HEK293 (cell line): ENCODE measurements around the gene SRSF1.

Experiments used
- CTCF ChIA-PET: fragments of 350-600 bp; formaldehyde crosslinking; extraction: SDS; loops from one replicate; lab custom pipeline; 2021; ENCODE audit warnings: antibody characterized with exemption; lab: Yijun Ruan, JAX
- POLR2A ChIA-PET: fragments of 300-600 bp; formaldehyde crosslinking; extraction: SDS; loops from one replicate; lab custom pipeline; 2020; ENCODE audit warnings: antibody characterized with exemption, inconsistent platforms; lab: Yijun Ruan, JAX
- H3K27ac ChIP-seq: fragments of 200-500 bp; sonication (Bioruptor generic); 2 replicates; pipeline ENCODE4 v1.5.1; 2014; ENCODE audit warnings: low read depth, low read length, control low read depth, inconsistent platforms; ENCODE audit errors: extremely low read depth
- H3K36me3 ChIP-seq, 2 experiments: fragments of 200-500 bp in 1 of 2; sonication (Bioruptor generic) in 1 of 2; 1 replicate in 1 of 2; 2 replicates in 1 of 2; pipeline ENCODE4 v1.5.1; 2014 to 2017; ENCODE audit warnings: inconsistent platforms in 2 of 2, low read length in 2 of 2; ENCODE audit not compliant: control insufficient read depth in 2 of 2, insufficient read depth in 1 of 2
- H3K4me1 ChIP-seq: fragments of 200-500 bp; sonication (Bioruptor generic); 2 replicates; pipeline ENCODE4 v1.5.1; 2014; ENCODE audit warnings: mild to moderate bottlenecking, low read length, inconsistent platforms; ENCODE audit not compliant: control insufficient read depth, insufficient read depth
- H3K4me3 ChIP-seq: 2 replicates; pipeline ENCODE4 v1.5.1; 2011; ENCODE audit warnings: low read depth, mild to moderate bottlenecking, control low read depth, low read length, moderate library complexity
- H3K9me3 ChIP-seq: fragments of 200-500 bp; sonication (Bioruptor generic); 2 replicates; pipeline ENCODE4 v1.5.1; 2014; ENCODE audit warnings: low read depth, low read length, inconsistent platforms; ENCODE audit not compliant: control insufficient read depth, insufficient read depth
- CTCF ChIP-seq: fragments of 450-650 bp; formaldehyde crosslinking; IDR thresholded peaks from 2 replicates; pipeline ENCODE4 v1.5.1; 2016; ENCODE audit warnings: missing biosample characterization, missing genetic modification characterization
- EGR2 ChIP-seq: fragments of 450-650 bp; formaldehyde crosslinking; IDR thresholded peaks from 2 replicates; pipeline ENCODE4 v1.5.1; 2016; ENCODE audit warnings: low read depth, missing biosample characterization, missing genetic modification characterization
- GLIS1 ChIP-seq: fragments of 450-650 bp; formaldehyde crosslinking; IDR thresholded peaks from 2 replicates; pipeline ENCODE4 v1.5.1; 2016; ENCODE audit warnings: missing biosample characterization, missing genetic modification characterization
- HOXA7 ChIP-seq: sonication (generic); formaldehyde crosslinking; IDR thresholded peaks from 2 replicates; pipeline ENCODE4 v1.8.1; 2022; ENCODE audit warnings: missing genetic modification reagents, borderline replicate concordance
- KLF8 ChIP-seq: fragments of 450-650 bp; formaldehyde crosslinking; IDR thresholded peaks from 2 replicates; pipeline ENCODE4 v1.5.1; 2016; ENCODE audit warnings: missing biosample characterization, missing genetic modification characterization
- MEIS1 ChIP-seq: sonication (generic); formaldehyde crosslinking; IDR thresholded peaks from 2 replicates; pipeline ENCODE4 v1.8.1; 2022; ENCODE audit warnings: missing genetic modification reagents, mild to moderate bottlenecking, borderline replicate concordance
- OSR2 ChIP-seq: fragments of 450-650 bp; formaldehyde crosslinking; IDR thresholded peaks from 2 replicates; pipeline ENCODE4 v1.5.1; 2016; ENCODE audit warnings: missing biosample characterization, missing genetic modification characterization
- PRDM1 ChIP-seq: fragments of 450-650 bp; formaldehyde crosslinking; IDR thresholded peaks from 2 replicates; pipeline ENCODE4; 2016; ENCODE audit warnings: missing biosample characterization, missing genetic modification characterization
- SP3 ChIP-seq: fragments of 450-650 bp; formaldehyde crosslinking; IDR thresholded peaks from 2 replicates; pipeline ENCODE4 v1.5.1; 2016; ENCODE audit warnings: missing biosample characterization, missing genetic modification characterization
- SP7 ChIP-seq: fragments of 450-650 bp; formaldehyde crosslinking; IDR thresholded peaks from 2 replicates; pipeline ENCODE4 v1.5.1; 2016; ENCODE audit warnings: missing biosample characterization, missing genetic modification characterization
- ZFHX2 ChIP-seq: fragments of 450-650 bp; formaldehyde crosslinking; conservative IDR thresholded peaks from 2 replicates; pipeline ENCODE4 v1.5.1; 2016; ENCODE audit warnings: missing biosample characterization, missing genetic modification characterization
- ZFP3 ChIP-seq: fragments of 450-650 bp; formaldehyde crosslinking; IDR thresholded peaks from 2 replicates; pipeline ENCODE4 v1.5.1; 2016; ENCODE audit warnings: low read depth, missing biosample characterization, missing genetic modification characterization
- ZNF112 ChIP-seq: fragments of 450-650 bp; formaldehyde crosslinking; IDR thresholded peaks from 2 replicates; pipeline ENCODE4 v1.5.0; 2017; ENCODE audit warnings: missing biosample characterization, missing genetic modification characterization
- ZNF169 ChIP-seq: fragments of 450-650 bp; formaldehyde crosslinking; IDR thresholded peaks from 2 replicates; pipeline ENCODE4 v1.5.1; 2016; ENCODE audit warnings: missing biosample characterization, missing genetic modification characterization
- ZNF18 ChIP-seq: fragments of 450-650 bp; formaldehyde crosslinking; IDR thresholded peaks from 2 replicates; pipeline ENCODE4 v1.5.1; 2016; ENCODE audit warnings: missing biosample characterization, missing genetic modification characterization
- ZNF280C ChIP-seq: fragments of 450-650 bp; formaldehyde crosslinking; IDR thresholded peaks from 2 replicates; pipeline ENCODE4 v1.5.1; 2016; ENCODE audit warnings: missing biosample characterization, missing genetic modification characterization
- ZNF335 ChIP-seq: fragments of 450-650 bp; formaldehyde crosslinking; conservative IDR thresholded peaks from 2 replicates; pipeline ENCODE4 v1.5.1; 2016; ENCODE audit warnings: missing biosample characterization, missing genetic modification characterization
- ZNF501 ChIP-seq: fragments of 450-650 bp; formaldehyde crosslinking; IDR thresholded peaks from 2 replicates; pipeline ENCODE4 v1.5.1; 2016; ENCODE audit warnings: missing biosample characterization, missing genetic modification characterization
- ZNF610 ChIP-seq: fragments of 450-650 bp; formaldehyde crosslinking; IDR thresholded peaks from 2 replicates; pipeline ENCODE4 v1.5.1; 2016; ENCODE audit warnings: missing biosample characterization, missing genetic modification characterization, borderline replicate concordance
- ZNF621 ChIP-seq: fragments of 450-650 bp; formaldehyde crosslinking; IDR thresholded peaks from 2 replicates; pipeline ENCODE4 v1.5.1; 2017; ENCODE audit warnings: missing biosample characterization, missing genetic modification characterization
- ZNF660 ChIP-seq: fragments of 450-650 bp; IDR thresholded peaks from 2 replicates; pipeline ENCODE4 v1.5.1; 2018; ENCODE audit warnings: missing biosample characterization, mild to moderate bottlenecking, missing genetic modification characterization
- ZNF692 ChIP-seq: fragments of 450-650 bp; formaldehyde crosslinking; IDR thresholded peaks from 2 replicates; pipeline ENCODE4 v1.5.1; 2016; ENCODE audit warnings: missing biosample characterization, missing genetic modification characterization
- ZNF776 ChIP-seq: fragments of 450-650 bp; formaldehyde crosslinking; IDR thresholded peaks from 2 replicates; pipeline ENCODE4 v1.5.0; 2017; ENCODE audit warnings: missing biosample characterization, missing genetic modification characterization, borderline replicate concordance
- ZSCAN16 ChIP-seq: fragments of 450-650 bp; formaldehyde crosslinking; IDR thresholded peaks from 2 replicates; pipeline ENCODE4 v1.5.1; 2016; ENCODE audit warnings: missing biosample characterization, missing genetic modification characterization
- ZSCAN23 ChIP-seq: fragments of 450-650 bp; formaldehyde crosslinking; IDR thresholded peaks from 2 replicates; pipeline ENCODE4 v1.5.1; 2016; ENCODE audit warnings: missing biosample characterization, missing genetic modification characterization
- TF ChIP-seq, protein P1 (sequence below): fragments of 450-650 bp; formaldehyde crosslinking; IDR thresholded peaks from 2 replicates; pipeline ENCODE4 v1.5.1; 2016; ENCODE audit warnings: missing biosample characterization, missing genetic modification characterization
- TF ChIP-seq, protein P2 (sequence below): fragments of 450-650 bp; formaldehyde crosslinking; IDR thresholded peaks from 2 replicates; pipeline ENCODE4 v1.5.1; 2017; ENCODE audit warnings: missing biosample characterization, missing genetic modification characterization

The SRSF1 gene

DNA sequence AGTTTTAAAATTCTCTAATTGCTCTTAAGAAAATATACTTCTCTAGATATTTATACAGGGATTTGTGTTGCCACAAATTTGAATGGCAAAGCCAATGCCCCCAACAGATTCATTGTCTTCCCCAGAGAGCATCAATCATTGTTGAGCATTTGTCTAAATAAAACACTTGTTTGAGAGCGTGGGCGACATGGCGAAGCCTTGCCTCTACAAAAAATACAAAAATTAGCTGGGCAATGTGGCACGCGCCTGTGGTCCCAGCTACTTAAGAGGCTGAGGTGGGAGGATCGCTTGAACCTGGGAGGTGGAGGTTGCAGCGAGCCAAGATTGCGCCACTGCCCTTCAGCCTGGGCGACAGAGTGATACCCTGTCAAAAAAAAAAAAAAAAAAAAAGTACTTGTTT, 13.4 kb upstream of the SRSF1 start:
- no peaks in the 10 kb centered on the region for H3K36me3 ChIP-seq
- no peaks in the 10 kb centered on the region for H3K9me3 ChIP-seq
- H3K4me1 ChIP-seq, result peaks cover 15% of the 10 kb centered on the region
- ChIA-PET POLR2A (no interaction called here), CTCF (interaction anchor here (0.7 kb wide), 1 partner anchor 102 kb away, joined by 6 read pairs; no protein-coding TSS in a partner anchor)
- H3K4me3 ChIP-seq, result no peak overlapping the region
- no peak overlapping the region for H3K27ac ChIP-seq
- TF ChIP-seq KLF8 (tag by site-specific recombination) (no peak), ZFHX2 (tag by site-specific recombination) (peak; percentile 91), GLIS1 (tag by site-specific recombination) (peak; percentile 76), ZNF18 (tag by site-specific recombination) (0 out of 2 replicates have a peak, but pooled peaks have one; percentile 14), ZNF501 (tag by site-specific recombination) (no peak), CTCF (tag by site-specific recombination) (no peak), OSR2 (tag by site-specific recombination) (peak; percentile 82), ZFP3 (tag by site-specific recombination) (no peak), ZNF169 (tag by site-specific recombination) (no peak), SP7 (tag by site-specific recombination) (peak; percentile 60), ZNF776 (tag by site-specific recombination) (no peak), ZNF660 (no peak), HOXA7 (CRISPR knock-in tag) (no peak), ZNF280C (tag by site-specific recombination) (no peak), SP3 (tag by site-specific recombination) (0 out of 2 replicates have a peak, but pooled peaks have one; percentile 9), ZSCAN23 (no peak), PRDM1 (tag by site-specific recombination) (no peak), ZSCAN16 (tag by site-specific recombination) (no peak), ZNF621 (no peak), EGR2 (tag by site-specific recombination) (peak; percentile 86), ZNF112 (tag by site-specific recombination) (no peak), ZNF610 (tag by site-specific recombination) (no peak), ZNF335 (tag by site-specific recombination) (peak; percentile 55), MEIS1 (no peak), ZNF692 (tag by site-specific recombination) (peak; percentile 28; the same call in 1 of the 2 replicates)
- TF ChIP-seq, protein P1, sequence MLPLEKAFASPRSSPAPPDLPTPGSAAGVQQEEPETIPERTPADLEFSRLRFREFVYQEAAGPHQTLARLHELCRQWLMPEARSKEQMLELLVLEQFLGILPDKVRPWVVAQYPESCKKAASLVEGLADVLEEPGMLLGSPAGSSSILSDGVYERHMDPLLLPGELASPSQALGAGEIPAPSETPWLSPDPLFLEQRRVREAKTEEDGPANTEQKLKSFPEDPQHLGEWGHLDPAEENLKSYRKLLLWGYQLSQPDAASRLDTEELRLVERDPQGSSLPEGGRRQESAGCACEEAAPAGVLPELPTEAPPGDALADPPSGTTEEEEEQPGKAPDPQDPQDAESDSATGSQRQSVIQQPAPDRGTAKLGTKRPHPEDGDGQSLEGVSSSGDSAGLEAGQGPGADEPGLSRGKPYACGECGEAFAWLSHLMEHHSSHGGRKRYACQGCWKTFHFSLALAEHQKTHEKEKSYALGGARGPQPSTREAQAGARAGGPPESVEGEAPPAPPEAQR (tag by site-specific recombination), result no peak
- TF ChIP-seq, protein P2, sequence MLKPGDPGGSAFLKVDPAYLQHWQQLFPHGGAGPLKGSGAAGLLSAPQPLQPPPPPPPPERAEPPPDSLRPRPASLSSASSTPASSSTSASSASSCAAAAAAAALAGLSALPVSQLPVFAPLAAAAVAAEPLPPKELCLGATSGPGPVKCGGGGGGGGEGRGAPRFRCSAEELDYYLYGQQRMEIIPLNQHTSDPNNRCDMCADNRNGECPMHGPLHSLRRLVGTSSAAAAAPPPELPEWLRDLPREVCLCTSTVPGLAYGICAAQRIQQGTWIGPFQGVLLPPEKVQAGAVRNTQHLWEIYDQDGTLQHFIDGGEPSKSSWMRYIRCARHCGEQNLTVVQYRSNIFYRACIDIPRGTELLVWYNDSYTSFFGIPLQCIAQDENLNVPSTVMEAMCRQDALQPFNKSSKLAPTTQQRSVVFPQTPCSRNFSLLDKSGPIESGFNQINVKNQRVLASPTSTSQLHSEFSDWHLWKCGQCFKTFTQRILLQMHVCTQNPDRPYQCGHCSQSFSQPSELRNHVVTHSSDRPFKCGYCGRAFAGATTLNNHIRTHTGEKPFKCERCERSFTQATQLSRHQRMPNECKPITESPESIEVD, result peak; percentile 76
